ENCODE results near the gene RAB5A. TPM values are rescaled to one million over a fixed set of nuclear protein-coding genes. Genes with fewer than 3 reads are reported as not detected.

Gene RAB5A
- total and polyA plus RNA-seq, 2 experiments from 2014 or later: 110 to 128 TPM

DNA sequence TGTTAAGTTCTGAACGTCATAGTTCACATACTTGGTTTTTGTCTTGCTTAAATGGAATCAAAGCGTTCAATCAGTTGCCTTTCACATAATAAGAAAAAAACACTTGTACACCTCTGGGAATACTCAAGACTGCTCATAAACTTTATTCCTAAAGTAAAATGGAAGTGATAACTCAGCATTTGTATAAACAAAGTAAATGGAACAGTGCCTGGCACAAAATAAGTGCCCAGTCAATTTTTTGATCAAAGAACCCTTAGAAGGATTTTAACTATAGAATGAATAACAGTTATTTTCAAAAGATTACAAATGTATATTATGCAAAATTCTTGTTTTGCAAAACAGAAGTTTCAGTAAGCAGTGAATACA, 1.3 kb downstream of the RAB5A start:
- H3K36me3 ChIP-seq (ENCODE audit: insufficient read depth): peaks cover 25% of the 10 kb centered on the region; the same call in 1 of the 2 replicates
- H3K4me1 Mint-ChIP-seq: peaks cover 32% of the 10 kb centered on the region
- TF ChIP-seq JUNB (IDR thresholded peaks at IDR 0.05; ENCODE audit: unreplicated experiment): no peak
- TF ChIP-seq, protein P1, sequence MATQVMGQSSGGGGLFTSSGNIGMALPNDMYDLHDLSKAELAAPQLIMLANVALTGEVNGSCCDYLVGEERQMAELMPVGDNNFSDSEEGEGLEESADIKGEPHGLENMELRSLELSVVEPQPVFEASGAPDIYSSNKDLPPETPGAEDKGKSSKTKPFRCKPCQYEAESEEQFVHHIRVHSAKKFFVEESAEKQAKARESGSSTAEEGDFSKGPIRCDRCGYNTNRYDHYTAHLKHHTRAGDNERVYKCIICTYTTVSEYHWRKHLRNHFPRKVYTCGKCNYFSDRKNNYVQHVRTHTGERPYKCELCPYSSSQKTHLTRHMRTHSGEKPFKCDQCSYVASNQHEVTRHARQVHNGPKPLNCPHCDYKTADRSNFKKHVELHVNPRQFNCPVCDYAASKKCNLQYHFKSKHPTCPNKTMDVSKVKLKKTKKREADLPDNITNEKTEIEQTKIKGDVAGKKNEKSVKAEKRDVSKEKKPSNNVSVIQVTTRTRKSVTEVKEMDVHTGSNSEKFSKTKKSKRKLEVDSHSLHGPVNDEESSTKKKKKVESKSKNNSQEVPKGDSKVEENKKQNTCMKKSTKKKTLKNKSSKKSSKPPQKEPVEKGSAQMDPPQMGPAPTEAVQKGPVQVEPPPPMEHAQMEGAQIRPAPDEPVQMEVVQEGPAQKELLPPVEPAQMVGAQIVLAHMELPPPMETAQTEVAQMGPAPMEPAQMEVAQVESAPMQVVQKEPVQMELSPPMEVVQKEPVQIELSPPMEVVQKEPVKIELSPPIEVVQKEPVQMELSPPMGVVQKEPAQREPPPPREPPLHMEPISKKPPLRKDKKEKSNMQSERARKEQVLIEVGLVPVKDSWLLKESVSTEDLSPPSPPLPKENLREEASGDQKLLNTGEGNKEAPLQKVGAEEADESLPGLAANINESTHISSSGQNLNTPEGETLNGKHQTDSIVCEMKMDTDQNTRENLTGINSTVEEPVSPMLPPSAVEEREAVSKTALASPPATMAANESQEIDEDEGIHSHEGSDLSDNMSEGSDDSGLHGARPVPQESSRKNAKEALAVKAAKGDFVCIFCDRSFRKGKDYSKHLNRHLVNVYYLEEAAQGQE (IDR thresholded peaks at IDR 0.05; ENCODE audit: unreplicated experiment): no peak
- TF ChIP-seq CREB1 (CRISPR knock-in tag; IDR thresholded peaks at IDR 0.05; ENCODE audit: low read depth): no peak
- no peak overlapping the region for H2AFZ ChIP-seq
- no peaks in the 10 kb centered on the region for H3K9me3 Mint-ChIP-seq
- 0 out of 2 replicates have a peak, but pooled peaks cover 5% of the 10 kb centered on the region for H3F3A ChIP-seq (replicated peaks; ENCODE audit: low read depth)
- peak overlapping the region; percentile 99 for H3K4me3 Mint-ChIP-seq
- H3K27ac ChIP-seq (ENCODE audit: low read depth): peak overlapping the region; percentile 92
- H3K4me3 ChIP-seq: peak overlapping the region; percentile 67
- H3K36me3 Mint-ChIP-seq (ENCODE audit: low read depth): peaks cover 39% of the 10 kb centered on the region
- DNase-seq (ENCODE audit: low spot score) (no peak), ATAC-seq (no peak)
- peak overlapping the region; percentile 99; the same call in 1 of the 2 replicates for H3K27ac Mint-ChIP-seq
- peaks cover 25% of the 10 kb centered on the region; the same call in 1 of the 2 replicates for H4K20me1 ChIP-seq (replicated peaks; ENCODE audit: insufficient read depth)
- H3K4me2 ChIP-seq: peak overlapping the region; percentile 78
- H3K27me3 ChIP-seq (ENCODE audit: insufficient read depth): no peaks in the 10 kb centered on the region
- H3K4me1 ChIP-seq (ENCODE audit: insufficient read depth): peaks cover 31% of the 10 kb centered on the region
- peaks cover 13% of the 10 kb centered on the region for H3K27me3 Mint-ChIP-seq (ENCODE audit: insufficient read depth, low read depth, poor library complexity)
- no peaks in the 10 kb centered on the region; the same call in 1 of the 2 replicates for H3K9me2 ChIP-seq (ENCODE audit: insufficient read depth)
- peaks cover 58% of the 10 kb centered on the region for H3K79me2 ChIP-seq (replicated peaks; ENCODE audit: insufficient read depth)

DNA sequence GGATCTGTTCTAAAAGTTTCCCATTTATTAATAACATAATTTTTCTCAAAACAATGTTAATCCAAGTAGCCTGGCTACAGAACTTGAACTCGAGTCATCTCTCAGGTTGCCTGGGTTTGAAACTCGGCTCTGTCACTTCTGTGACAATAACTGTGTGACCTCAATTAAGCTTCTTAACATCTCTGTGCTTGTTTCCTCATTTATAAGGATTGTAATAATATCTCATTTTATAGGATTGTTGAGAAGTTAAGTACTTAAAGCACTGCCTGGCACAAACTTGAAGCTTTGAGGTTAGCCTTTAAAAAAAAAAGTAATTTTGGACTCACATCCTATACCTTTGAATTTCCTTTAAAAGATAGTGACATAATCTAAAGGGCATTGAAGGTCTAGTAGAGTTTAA, 3.4 kb downstream of the RAB5A start:
- peaks cover 32% of the 10 kb centered on the region for H3K4me1 Mint-ChIP-seq
- H3K36me3 ChIP-seq (ENCODE audit: insufficient read depth): peaks cover 34% of the 10 kb centered on the region; the same call in 1 of the 2 replicates
- no peak overlapping the region for H3K27ac Mint-ChIP-seq
- no peaks in the 10 kb centered on the region for H3K27me3 ChIP-seq (ENCODE audit: insufficient read depth)
- peaks cover 41% of the 10 kb centered on the region for H4K20me1 ChIP-seq (replicated peaks; ENCODE audit: insufficient read depth)
- no peaks in the 10 kb centered on the region for H3K9me3 Mint-ChIP-seq
- H3K36me3 Mint-ChIP-seq (ENCODE audit: low read depth): peaks cover 56% of the 10 kb centered on the region
- no peak overlapping the region for H2AFZ ChIP-seq
- H3K4me1 ChIP-seq (ENCODE audit: insufficient read depth): peaks cover 31% of the 10 kb centered on the region
- no peaks in the 10 kb centered on the region; the same call in 1 of the 2 replicates for H3K9me2 ChIP-seq (ENCODE audit: insufficient read depth)
- peaks cover 13% of the 10 kb centered on the region for H3K27me3 Mint-ChIP-seq (ENCODE audit: insufficient read depth, low read depth, poor library complexity)
- H3K4me3 ChIP-seq: peak overlapping the region; percentile 67; the same call in 1 of the 2 replicates
- ATAC-seq: no peak
- H3K4me3 Mint-ChIP-seq: no peak overlapping the region
- peak overlapping the region; percentile 40; the same call in 1 of the 2 replicates for H3K4me2 ChIP-seq
- peaks cover 79% of the 10 kb centered on the region for H3K79me2 ChIP-seq (replicated peaks; ENCODE audit: insufficient read depth)
- DNase-seq (ENCODE audit: low spot score): no peak
- 0 out of 2 replicates have a peak, but pooled peaks cover 5% of the 10 kb centered on the region for H3F3A ChIP-seq (replicated peaks; ENCODE audit: low read depth)
- H3K27ac ChIP-seq (ENCODE audit: low read depth): no peak overlapping the region
- TF ChIP-seq ZNF114 (CRISPR knock-in tag; IDR thresholded peaks at IDR 0.05) (no peak), EZH2 (IDR thresholded peaks at IDR 0.05; ENCODE audit: low read depth, unreplicated experiment) (no peak), ZNF331 (CRISPR knock-in tag; IDR thresholded peaks at IDR 0.05; ENCODE audit: low read depth) (no peak), EZH2phosphoT487 (IDR thresholded peaks at IDR 0.05; ENCODE audit: unreplicated experiment) (no peak), STAT1 (IDR thresholded peaks at IDR 0.05; ENCODE audit: unreplicated experiment) (no peak), NANOG (IDR thresholded peaks at IDR 0.05; ENCODE audit: borderline replicate concordance) (no peak)
- TF ChIP-seq, protein P1 (IDR thresholded peaks at IDR 0.05; ENCODE audit: unreplicated experiment): no peak
- TF ChIP-seq, protein P2, sequence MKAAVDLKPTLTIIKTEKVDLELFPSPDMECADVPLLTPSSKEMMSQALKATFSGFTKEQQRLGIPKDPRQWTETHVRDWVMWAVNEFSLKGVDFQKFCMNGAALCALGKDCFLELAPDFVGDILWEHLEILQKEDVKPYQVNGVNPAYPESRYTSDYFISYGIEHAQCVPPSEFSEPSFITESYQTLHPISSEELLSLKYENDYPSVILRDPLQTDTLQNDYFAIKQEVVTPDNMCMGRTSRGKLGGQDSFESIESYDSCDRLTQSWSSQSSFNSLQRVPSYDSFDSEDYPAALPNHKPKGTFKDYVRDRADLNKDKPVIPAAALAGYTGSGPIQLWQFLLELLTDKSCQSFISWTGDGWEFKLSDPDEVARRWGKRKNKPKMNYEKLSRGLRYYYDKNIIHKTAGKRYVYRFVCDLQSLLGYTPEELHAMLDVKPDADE (IDR thresholded peaks at IDR 0.05): no peak
- TF ChIP-seq, protein P3, sequence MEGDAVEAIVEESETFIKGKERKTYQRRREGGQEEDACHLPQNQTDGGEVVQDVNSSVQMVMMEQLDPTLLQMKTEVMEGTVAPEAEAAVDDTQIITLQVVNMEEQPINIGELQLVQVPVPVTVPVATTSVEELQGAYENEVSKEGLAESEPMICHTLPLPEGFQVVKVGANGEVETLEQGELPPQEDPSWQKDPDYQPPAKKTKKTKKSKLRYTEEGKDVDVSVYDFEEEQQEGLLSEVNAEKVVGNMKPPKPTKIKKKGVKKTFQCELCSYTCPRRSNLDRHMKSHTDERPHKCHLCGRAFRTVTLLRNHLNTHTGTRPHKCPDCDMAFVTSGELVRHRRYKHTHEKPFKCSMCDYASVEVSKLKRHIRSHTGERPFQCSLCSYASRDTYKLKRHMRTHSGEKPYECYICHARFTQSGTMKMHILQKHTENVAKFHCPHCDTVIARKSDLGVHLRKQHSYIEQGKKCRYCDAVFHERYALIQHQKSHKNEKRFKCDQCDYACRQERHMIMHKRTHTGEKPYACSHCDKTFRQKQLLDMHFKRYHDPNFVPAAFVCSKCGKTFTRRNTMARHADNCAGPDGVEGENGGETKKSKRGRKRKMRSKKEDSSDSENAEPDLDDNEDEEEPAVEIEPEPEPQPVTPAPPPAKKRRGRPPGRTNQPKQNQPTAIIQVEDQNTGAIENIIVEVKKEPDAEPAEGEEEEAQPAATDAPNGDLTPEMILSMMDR (conservative IDR thresholded peaks at IDR 0.05; ENCODE audit: low read depth in 2 of 2): no peak

Measured in GM23338 (cell line).